HUES48 (cell line): ENCODE measurements around the gene DUX4.
"Not testable (repeated sequence)": the region's sequence is repeated elsewhere in the genome, so short reads cannot be mapped to it uniquely, and the experiment has no call there.

Experiments used
- H3K27ac ChIP-seq: one replicate; pipeline ENCODE4 v1.7.0; 2013; ENCODE audit warnings: low read depth, low read length, inconsistent platforms
- H3K27me3 ChIP-seq: 2 replicates; pipeline ENCODE4 v1.6.1; 2013; ENCODE audit warnings: mild to moderate bottlenecking, low read length; ENCODE audit not compliant: control insufficient read depth, insufficient read depth
- H3K36me3 ChIP-seq: 2 replicates; pipeline ENCODE4 v1.6.1; 2013; ENCODE audit warnings: low read length; ENCODE audit not compliant: control insufficient read depth, insufficient read depth
- H3K4me1 ChIP-seq: 2 replicates; pipeline ENCODE4 v1.6.1; 2013; ENCODE audit warnings: mild to moderate bottlenecking, low read length; ENCODE audit not compliant: control insufficient read depth, insufficient read depth
- H3K4me3 ChIP-seq: 2 replicates; pipeline ENCODE4 v1.5.1; 2013; ENCODE audit warnings: mild to moderate bottlenecking, low read depth, low read length
- H3K9ac ChIP-seq: 2 replicates; pipeline ENCODE4 v1.6.1; 2013; ENCODE audit warnings: mild to moderate bottlenecking, low read depth, low read length, moderate library complexity
- H3K9me3 ChIP-seq: 2 replicates; pipeline ENCODE4 v1.6.1; 2013; ENCODE audit warnings: low read length; ENCODE audit not compliant: control insufficient read depth, insufficient read depth

DUX4 gene

DNA sequence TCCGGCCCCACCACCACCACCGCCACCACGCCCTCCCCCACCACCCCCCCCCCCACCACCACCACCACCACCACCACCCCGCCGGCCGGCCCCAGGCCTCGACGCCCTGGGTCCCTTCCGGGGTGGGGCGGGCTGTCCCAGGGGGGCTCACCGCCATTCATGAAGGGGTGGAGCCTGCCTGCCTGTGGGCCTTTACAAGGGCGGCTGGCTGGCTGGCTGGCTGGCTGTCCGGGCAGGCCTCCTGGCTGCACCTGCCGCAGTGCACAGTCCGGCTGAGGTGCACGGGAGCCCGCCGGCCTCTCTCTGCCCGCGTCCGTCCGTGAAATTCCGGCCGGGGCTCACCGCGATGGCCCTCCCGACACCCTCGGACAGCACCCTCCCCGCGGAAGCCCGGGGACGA, at the start of gene DUX4:
TSS of gene DUX4 (plus strand) at position 347 of the 400 bp plus-strand sequence. CDS start at position 347, 0 bp downstream.
- not testable (repeated sequence) for H3K4me1 ChIP-seq, H3K9ac ChIP-seq, H3K27me3 ChIP-seq, H3K27ac ChIP-seq, H3K4me3 ChIP-seq, H3K36me3 ChIP-seq
- peaks cover 14% of the 10 kb centered on the region for H3K9me3 ChIP-seq

DNA sequence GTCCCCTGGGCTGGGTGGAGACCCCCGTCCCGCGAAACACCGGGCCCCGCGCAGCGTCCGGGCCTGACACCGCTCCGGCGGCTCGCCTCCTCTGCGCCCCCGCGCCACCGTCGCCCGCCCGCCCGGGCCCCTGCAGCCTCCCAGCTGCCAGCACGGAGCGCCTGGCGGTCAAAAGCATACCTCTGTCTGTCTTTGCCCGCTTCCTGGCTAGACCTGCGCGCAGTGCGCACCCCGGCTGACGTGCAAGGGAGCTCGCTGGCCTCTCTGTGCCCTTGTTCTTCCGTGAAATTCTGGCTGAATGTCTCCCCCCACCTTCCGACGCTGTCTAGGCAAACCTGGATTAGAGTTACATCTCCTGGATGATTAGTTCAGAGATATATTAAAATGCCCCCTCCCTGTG, 1.9 kb downstream of the DUX4 start:
- not testable (repeated sequence) for H3K9ac ChIP-seq, H3K4me3 ChIP-seq, H3K27ac ChIP-seq, H3K27me3 ChIP-seq, H3K4me1 ChIP-seq, H3K36me3 ChIP-seq
- peaks cover 17% of the 10 kb centered on the region for H3K9me3 ChIP-seq

DNA sequence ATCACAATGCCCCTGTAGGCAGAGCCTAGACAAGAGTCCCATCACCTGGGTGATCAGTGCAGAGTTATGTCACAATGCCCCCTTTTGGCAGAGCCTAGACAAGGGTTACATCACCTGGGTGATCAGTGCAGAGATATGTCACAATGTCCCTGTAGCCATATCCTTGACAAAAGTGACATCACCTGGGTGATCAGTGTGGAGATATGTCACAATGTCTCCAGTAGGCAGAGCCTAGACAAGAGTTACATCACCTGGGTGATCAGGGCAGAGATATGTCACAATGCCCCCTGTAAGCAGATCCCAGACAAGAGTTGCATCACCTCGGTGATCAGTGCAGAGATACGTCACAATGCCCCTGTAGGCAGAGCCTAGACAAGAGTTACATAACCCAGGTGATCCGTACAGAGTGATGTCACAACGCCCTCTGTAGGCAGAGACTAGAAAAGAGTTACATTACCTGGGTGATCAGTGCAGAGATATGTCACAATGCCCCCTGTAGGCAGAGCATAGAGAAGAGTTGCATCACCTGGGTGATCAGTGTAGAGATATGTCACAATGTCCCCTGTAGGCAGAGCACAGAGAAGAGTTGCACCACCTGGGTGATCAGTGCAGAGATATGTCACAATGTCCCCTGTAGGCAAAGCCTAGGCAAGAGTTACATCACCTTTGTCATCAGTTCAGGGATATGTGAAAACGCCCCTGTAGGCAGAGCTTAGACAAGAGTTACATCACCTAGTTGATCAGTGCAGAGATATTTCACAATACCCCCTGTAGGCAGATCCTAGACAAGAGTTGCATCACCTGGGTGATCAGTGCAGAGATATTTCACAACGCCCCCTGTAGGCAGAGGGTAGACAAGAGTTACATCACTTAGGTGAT, 4.4 kb downstream of the DUX4 start:
- not testable (repeated sequence) for H3K9ac ChIP-seq, H3K27me3 ChIP-seq, H3K36me3 ChIP-seq, H3K4me3 ChIP-seq, H3K4me1 ChIP-seq, H3K27ac ChIP-seq
- H3K9me3 ChIP-seq, result peaks cover 17% of the 10 kb centered on the region

DNA sequence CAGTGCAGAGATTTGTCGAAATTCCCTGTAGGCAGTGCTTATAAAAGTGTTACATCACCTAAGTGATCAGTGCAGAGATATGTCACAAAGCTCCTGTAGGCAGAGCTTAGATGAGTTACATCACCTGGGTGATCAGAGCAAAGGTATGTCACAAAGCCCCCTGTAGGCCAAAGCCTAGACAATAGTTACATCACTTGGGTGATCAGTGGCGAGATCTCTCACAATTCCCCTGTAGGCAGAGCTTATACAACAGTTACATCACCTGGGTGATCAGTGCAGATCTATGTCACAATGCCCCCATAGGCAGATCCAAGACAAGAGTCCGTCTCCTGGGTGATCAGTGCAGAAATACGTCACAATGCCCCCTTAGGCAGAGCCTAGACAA, 5.0 kb downstream of the DUX4 start:
- not testable (repeated sequence) for H3K4me1 ChIP-seq, H3K4me3 ChIP-seq, H3K36me3 ChIP-seq, H3K27me3 ChIP-seq, H3K9ac ChIP-seq, H3K27ac ChIP-seq
- peaks cover 17% of the 10 kb centered on the region for H3K9me3 ChIP-seq

DNA sequence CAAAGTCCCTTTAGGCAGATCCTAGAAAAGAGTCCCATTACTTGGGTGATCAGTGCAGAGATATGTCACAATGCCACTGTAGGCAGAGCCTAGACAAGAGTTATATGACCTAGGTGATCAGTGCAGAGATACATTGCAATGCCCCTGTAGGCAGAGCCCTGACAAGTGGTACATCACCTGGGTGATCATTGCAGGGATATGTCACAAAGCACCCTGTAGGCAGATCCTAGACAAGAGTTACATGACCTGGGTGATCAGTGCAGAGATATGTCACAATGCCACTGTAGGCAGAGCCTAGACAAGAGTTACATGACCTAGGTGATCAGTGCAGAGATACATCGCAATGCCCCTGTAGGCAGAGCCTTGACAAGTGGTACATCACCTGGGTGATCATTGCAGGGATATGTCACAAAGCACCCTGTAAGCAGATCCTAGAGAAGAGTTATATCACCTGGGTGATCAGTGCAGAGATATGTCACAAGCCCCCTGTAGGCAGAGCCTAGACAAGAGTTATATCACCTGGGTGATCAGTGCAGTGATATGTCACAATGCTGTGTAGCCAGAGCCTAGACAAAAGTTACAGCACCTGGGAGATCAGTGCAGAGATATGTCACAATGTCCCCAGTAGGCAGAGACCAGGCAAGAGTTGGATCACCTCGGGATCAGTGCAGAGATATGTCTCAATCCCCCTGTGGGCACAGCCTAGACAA, 5.6 kb downstream of the DUX4 start:
- peaks cover 17% of the 10 kb centered on the region for H3K9me3 ChIP-seq
- H3K9ac ChIP-seq, result not testable (repeated sequence)

DNA sequence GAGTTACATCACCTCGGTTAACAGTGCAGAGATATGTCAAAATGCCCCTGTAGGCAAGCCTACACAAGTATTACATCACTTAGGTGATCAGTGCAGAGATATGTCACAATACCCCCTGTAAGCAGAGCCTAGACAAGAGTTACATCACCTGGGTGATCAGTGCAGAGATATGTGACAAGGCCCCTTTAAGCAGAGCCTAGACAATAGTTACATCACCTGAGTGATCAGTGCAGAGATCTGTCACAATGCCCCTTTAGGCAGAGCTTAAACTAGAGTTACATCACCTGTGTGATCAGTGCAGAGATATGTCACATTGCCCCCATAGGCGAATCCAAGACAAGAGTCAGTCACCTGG, 6.1 kb downstream of the DUX4 start:
- not testable (repeated sequence) for H3K36me3 ChIP-seq, H3K4me3 ChIP-seq, H3K4me1 ChIP-seq, H3K27ac ChIP-seq, H3K9ac ChIP-seq, H3K27me3 ChIP-seq
- H3K9me3 ChIP-seq, result peaks cover 17% of the 10 kb centered on the region

More for the DNA sequence above, 5.6 kb downstream of the DUX4 start:
- H3K27ac ChIP-seq, H3K36me3 ChIP-seq, H3K4me1 ChIP-seq, H3K27me3 ChIP-seq, H3K4me3 ChIP-seq: not testable (repeated sequence)

DNA sequence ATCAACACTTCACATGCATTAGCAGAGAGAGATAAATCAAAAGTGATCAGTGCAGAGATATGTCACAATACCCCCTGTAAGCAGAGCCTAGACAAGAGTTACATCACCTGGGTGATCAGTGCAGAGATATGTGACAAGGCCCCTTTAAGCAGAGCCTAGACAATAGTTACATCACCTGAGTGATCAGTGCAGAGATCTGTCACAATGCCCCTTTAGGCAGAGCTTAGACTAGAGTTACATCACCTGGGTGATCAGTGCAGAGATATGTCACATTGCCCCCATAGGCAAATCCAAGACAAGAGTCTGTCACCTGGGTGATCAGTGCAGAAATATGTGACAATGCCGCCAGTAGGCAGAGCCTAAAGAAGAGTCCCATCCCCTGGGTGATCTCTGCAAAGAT, 7.4 kb downstream of the DUX4 start:
- H3K27ac ChIP-seq, H3K4me1 ChIP-seq, H3K27me3 ChIP-seq, H3K36me3 ChIP-seq, H3K9ac ChIP-seq, H3K4me3 ChIP-seq: not testable (repeated sequence)
- H3K9me3 ChIP-seq, result peaks cover 14% of the 10 kb centered on the region

DNA sequence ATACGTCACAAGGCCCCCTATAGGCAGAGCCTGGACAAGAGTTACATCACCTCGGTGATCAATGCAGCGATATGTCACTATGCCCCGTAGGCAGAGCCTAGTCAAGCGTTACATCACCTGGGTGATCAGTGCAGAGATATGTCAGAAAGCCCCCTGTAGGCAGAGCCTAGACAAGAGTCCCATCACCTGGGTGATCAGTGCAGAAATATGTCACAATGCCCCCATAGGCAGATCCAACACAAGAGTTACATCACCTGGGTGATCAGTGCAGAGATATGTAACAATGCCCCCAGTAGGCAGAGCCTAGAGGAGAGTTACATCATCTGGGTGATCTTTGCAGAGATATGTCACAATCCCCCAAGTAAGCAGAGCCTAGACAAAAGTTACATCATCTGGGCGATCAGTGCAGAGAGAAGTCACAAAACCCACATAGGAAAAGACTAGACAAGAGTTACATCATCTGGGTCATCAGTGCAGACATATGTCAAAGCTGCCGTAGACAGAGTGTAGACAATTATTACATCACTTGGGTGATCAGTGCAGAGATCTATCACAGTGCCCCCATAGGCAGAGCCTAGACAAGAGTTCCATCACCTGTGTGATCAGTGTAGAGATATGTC, 8.0 kb downstream of the DUX4 start:
- H3K4me1 ChIP-seq, result not testable (repeated sequence)

DNA sequence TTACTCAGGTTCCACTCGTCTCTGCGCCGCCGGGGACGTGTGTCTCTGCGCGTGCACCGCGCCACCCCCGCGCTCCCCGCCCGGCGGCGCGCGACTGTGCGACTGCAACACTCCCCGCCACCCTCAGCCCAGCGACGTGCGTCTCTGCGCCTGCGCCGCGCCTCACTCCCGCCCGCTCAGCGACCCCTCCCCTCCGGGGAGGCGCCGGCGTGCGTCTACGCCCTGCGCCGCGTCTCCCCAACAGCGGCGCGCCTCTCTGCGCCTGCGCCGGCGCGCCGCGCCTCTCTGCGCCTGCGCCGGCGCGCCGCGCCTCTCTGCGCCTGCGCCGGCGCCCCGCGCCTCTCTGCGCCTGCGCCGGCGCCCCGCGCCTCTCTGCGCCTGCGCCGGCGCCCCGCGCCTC, 29.9 kb downstream of the DUX4 start:
- H3K4me1 ChIP-seq, result not testable (repeated sequence)

More for the DNA sequence above, 8.0 kb downstream of the DUX4 start:
- H3K27ac ChIP-seq, H3K27me3 ChIP-seq, H3K36me3 ChIP-seq, H3K9ac ChIP-seq, H3K4me3 ChIP-seq, H3K9me3 ChIP-seq: not testable (repeated sequence)

More for the DNA sequence above, 29.9 kb downstream of the DUX4 start:
- H3K27ac ChIP-seq, H3K27me3 ChIP-seq, H3K4me3 ChIP-seq, H3K36me3 ChIP-seq, H3K9me3 ChIP-seq, H3K9ac ChIP-seq: not testable (repeated sequence)
